MM.1S (cell line): ENCODE measurements around the gene RSPH6A.

Experiments used
- EZH2 ChIP-seq: fragments of 300-600 bp; sonication (generic); optimal IDR thresholded peaks from 2 replicates; pipeline ENCODE3; 2017; ENCODE audit warnings: low read depth, mild to moderate bottlenecking, antibody characterized with exemption, low read length, mixed read lengths
- TF ChIP-seq, protein P1 (sequence below): fragments of 300-600 bp; sonication (generic); IDR thresholded peaks from 2 replicates; pipeline ENCODE4 v1.5.1; 2016; ENCODE audit warnings: antibody characterized with exemption, low read length, mixed read lengths

DNA sequence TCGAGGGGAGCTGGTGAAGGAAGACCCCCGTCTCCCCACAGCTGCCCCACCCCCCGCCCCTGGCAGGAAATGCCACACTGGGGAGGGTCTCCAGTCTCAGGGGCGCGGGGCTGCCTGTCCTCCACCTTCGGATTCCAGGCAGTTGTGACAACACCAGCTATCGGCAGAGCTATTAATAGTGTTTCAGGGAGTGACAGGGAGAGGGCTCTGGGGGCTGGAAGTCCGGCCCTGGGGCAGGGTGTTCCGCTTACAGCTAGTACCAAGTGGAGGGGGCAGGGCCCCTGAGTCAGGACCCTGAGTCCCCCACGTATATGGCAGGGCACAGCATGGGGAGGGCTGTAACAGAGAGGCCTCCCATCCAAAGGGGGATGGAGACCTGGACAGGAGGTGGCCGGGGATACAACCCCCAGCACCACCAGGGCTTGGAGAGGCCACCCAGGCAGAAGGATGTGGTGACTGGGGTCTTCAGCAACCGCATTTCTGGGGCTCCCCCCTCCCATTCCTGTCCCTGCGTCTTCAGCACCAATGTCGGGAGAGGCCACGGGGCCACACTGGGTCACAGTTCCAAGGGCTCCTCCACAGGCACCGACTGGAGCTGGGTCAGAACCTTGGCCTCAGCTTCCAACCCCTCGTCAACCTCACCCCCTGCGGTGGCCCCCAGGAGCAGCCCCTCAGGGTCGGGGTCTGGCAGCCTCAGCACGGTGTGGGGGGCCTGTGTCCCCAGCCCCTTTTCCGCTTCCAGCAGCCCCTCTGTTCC, 50.0 kb downstream of the RSPH6A start:
- TF ChIP-seq EZH2 = no peak
- TF ChIP-seq, protein P1, sequence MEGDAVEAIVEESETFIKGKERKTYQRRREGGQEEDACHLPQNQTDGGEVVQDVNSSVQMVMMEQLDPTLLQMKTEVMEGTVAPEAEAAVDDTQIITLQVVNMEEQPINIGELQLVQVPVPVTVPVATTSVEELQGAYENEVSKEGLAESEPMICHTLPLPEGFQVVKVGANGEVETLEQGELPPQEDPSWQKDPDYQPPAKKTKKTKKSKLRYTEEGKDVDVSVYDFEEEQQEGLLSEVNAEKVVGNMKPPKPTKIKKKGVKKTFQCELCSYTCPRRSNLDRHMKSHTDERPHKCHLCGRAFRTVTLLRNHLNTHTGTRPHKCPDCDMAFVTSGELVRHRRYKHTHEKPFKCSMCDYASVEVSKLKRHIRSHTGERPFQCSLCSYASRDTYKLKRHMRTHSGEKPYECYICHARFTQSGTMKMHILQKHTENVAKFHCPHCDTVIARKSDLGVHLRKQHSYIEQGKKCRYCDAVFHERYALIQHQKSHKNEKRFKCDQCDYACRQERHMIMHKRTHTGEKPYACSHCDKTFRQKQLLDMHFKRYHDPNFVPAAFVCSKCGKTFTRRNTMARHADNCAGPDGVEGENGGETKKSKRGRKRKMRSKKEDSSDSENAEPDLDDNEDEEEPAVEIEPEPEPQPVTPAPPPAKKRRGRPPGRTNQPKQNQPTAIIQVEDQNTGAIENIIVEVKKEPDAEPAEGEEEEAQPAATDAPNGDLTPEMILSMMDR = no peak
